HUES48 (cell line): ENCODE data around the gene PLEKHA1.

Source experiments
- H3K27ac ChIP-seq: one replicate; pipeline ENCODE4 v1.7.0; 2013; ENCODE audit warnings: low read depth, low read length, inconsistent platforms
- H3K27me3 ChIP-seq: 2 replicates; pipeline ENCODE4 v1.6.1; 2013; ENCODE audit warnings: mild to moderate bottlenecking, low read length; ENCODE audit not compliant: control insufficient read depth, insufficient read depth
- H3K36me3 ChIP-seq: 2 replicates; pipeline ENCODE4 v1.6.1; 2013; ENCODE audit warnings: low read length; ENCODE audit not compliant: control insufficient read depth, insufficient read depth
- H3K4me1 ChIP-seq: 2 replicates; pipeline ENCODE4 v1.6.1; 2013; ENCODE audit warnings: mild to moderate bottlenecking, low read length; ENCODE audit not compliant: control insufficient read depth, insufficient read depth
- H3K4me3 ChIP-seq: 2 replicates; pipeline ENCODE4 v1.5.1; 2013; ENCODE audit warnings: mild to moderate bottlenecking, low read depth, low read length
- H3K9ac ChIP-seq: 2 replicates; pipeline ENCODE4 v1.6.1; 2013; ENCODE audit warnings: mild to moderate bottlenecking, low read depth, low read length, moderate library complexity
- H3K9me3 ChIP-seq: 2 replicates; pipeline ENCODE4 v1.6.1; 2013; ENCODE audit warnings: low read length; ENCODE audit not compliant: control insufficient read depth, insufficient read depth

The PLEKHA1 gene

GRCh38 chr10:122393288-122393687 lies 18.8 kb downstream of the PLEKHA1 start:
- Histone ChIP-seq H3K4me3 (no peak overlapping the region), H3K27ac (no peak overlapping the region), H3K9ac (no peak overlapping the region), H3K4me1 (no peaks in the 10 kb centered on the region), H3K36me3 (peaks cover 50% of the 10 kb centered on the region), H3K27me3 (no peaks in the 10 kb centered on the region), H3K9me3 (no peaks in the 10 kb centered on the region; the same call in 1 of the 2 replicates)

- Histone ChIP-seq H3K27me3 (no peaks in the 10 kb centered on the region), H3K27ac (no peak overlapping the region), H3K9ac (no peak overlapping the region), H3K9me3 (no peaks in the 10 kb centered on the region), H3K4me3 (no peak overlapping the region), H3K4me1 (0 out of 2 replicates have a peak, but pooled peaks cover 2% of the 10 kb centered on the region), H3K36me3 (peaks cover 84% of the 10 kb centered on the region)
These were observed 28.1 kb downstream of the PLEKHA1 start for GRCh38 chr10:122402548-122403131.

GRCh38 chr10:122404576-122404975 lies 30.1 kb downstream of the PLEKHA1 start:
- Histone ChIP-seq H3K4me3 (no peak overlapping the region), H3K9me3 (no peaks in the 10 kb centered on the region), H3K36me3 (peaks cover 67% of the 10 kb centered on the region), H3K9ac (no peak overlapping the region), H3K4me1 (0 out of 2 replicates have a peak, but pooled peaks cover 2% of the 10 kb centered on the region), H3K27ac (no peak overlapping the region), H3K27me3 (no peaks in the 10 kb centered on the region)

- no peaks in the 10 kb centered on the region for H3K9me3 ChIP-seq
- H3K4me3 ChIP-seq = no peak overlapping the region
- no peak overlapping the region for H3K9ac ChIP-seq
- 0 out of 2 replicates have a peak, but pooled peaks cover 2% of the 10 kb centered on the region for H3K4me1 ChIP-seq
- no peak overlapping the region for H3K27ac ChIP-seq
- no peaks in the 10 kb centered on the region for H3K27me3 ChIP-seq
- peaks cover 40% of the 10 kb centered on the region for H3K36me3 ChIP-seq
These were observed 33.0 kb downstream of the PLEKHA1 start for GRCh38 chr10:122407375-122408125.

GRCh38 chr10:122413327-122413726 lies 38.8 kb downstream of the PLEKHA1 start:
- Histone ChIP-seq H3K27ac (no peak overlapping the region), H3K36me3 (peaks cover 53% of the 10 kb centered on the region), H3K27me3 (no peaks in the 10 kb centered on the region), H3K9me3 (no peaks in the 10 kb centered on the region), H3K4me1 (no peaks in the 10 kb centered on the region), H3K4me3 (no peak overlapping the region), H3K9ac (no peak overlapping the region)

- Histone ChIP-seq H3K4me1 (peaks cover 14% of the 10 kb centered on the region; the same call in 1 of the 2 replicates), H3K27me3 (no peaks in the 10 kb centered on the region), H3K4me3 (no peak overlapping the region), H3K36me3 (peaks cover 82% of the 10 kb centered on the region), H3K27ac (no peak overlapping the region), H3K9ac (no peak overlapping the region), H3K9me3 (no peaks in the 10 kb centered on the region)
These were observed 43.2 kb downstream of the PLEKHA1 start for GRCh38 chr10:122417667-122418066.

- H3K36me3 ChIP-seq = peaks cover 75% of the 10 kb centered on the region
- no peaks in the 10 kb centered on the region for H3K9me3 ChIP-seq
- H3K9ac ChIP-seq = no peak overlapping the region
- peaks cover 14% of the 10 kb centered on the region; the same call in 1 of the 2 replicates for H3K4me1 ChIP-seq
- no peak overlapping the region for H3K27ac ChIP-seq
- no peaks in the 10 kb centered on the region for H3K27me3 ChIP-seq
- H3K4me3 ChIP-seq = no peak overlapping the region
These were observed 44.5 kb downstream of the PLEKHA1 start for GRCh38 chr10:122419016-122419415.

GRCh38 chr10:122419876-122420623 lies 45.5 kb downstream of the PLEKHA1 start:
- Histone ChIP-seq H3K36me3 (peaks cover 74% of the 10 kb centered on the region), H3K27me3 (no peaks in the 10 kb centered on the region), H3K9me3 (no peaks in the 10 kb centered on the region), H3K9ac (no peak overlapping the region), H3K4me1 (peaks cover 14% of the 10 kb centered on the region; the same call in 1 of the 2 replicates), H3K4me3 (no peak overlapping the region; the same call in 1 of the 2 replicates), H3K27ac (no peak overlapping the region)

GRCh38 chr10:122420624-122421007 lies 46.1 kb downstream of the PLEKHA1 start:
- Histone ChIP-seq H3K4me3 (no peak overlapping the region), H3K9me3 (no peaks in the 10 kb centered on the region), H3K4me1 (peaks cover 14% of the 10 kb centered on the region; the same call in 1 of the 2 replicates), H3K9ac (no peak overlapping the region), H3K36me3 (peaks cover 69% of the 10 kb centered on the region), H3K27ac (no peak overlapping the region), H3K27me3 (no peaks in the 10 kb centered on the region)

- H3K9ac ChIP-seq = no peak overlapping the region
- no peak overlapping the region for H3K27ac ChIP-seq
- no peak overlapping the region for H3K4me3 ChIP-seq
- peaks cover 66% of the 10 kb centered on the region for H3K36me3 ChIP-seq
- no peaks in the 10 kb centered on the region for H3K9me3 ChIP-seq
- peaks cover 14% of the 10 kb centered on the region; the same call in 1 of the 2 replicates for H3K4me1 ChIP-seq
- no peaks in the 10 kb centered on the region for H3K27me3 ChIP-seq
These were observed 46.6 kb downstream of the PLEKHA1 start for GRCh38 chr10:122421054-122421625.
